CD4-positive, alpha-beta T cell (primary cell): ENCODE results near the gene VSIG2. TPM values are rescaled to one million over a fixed set of nuclear protein-coding genes. Genes with fewer than 3 reads are reported as not detected.
A peak's percentile ranks its signal among the peaks of the same experiment; 100 is the strongest.

Experiments
- ATAC-seq: fragments of 200-7000 bp; cut with Tn5 transposase; one replicate; pipeline ENCODE4 v1.10.0; 2022; ENCODE audit warnings: mild to moderate bottlenecking; ENCODE audit not compliant: poor library complexity
- CTCF ChIA-PET: fragments of 350-600 bp; sonication (Branson Sonifier 250); formaldehyde crosslinking; loops from one replicate; lab custom pipeline; 2021; ENCODE audit warnings: antibody characterized with exemption, inconsistent platforms; lab: Charles Lee
- POLR2A ChIA-PET: fragments of 350-600 bp; sonication (Branson Sonifier 250); formaldehyde crosslinking; loops from one replicate; lab custom pipeline; 2021; ENCODE audit warnings: antibody characterized with exemption, inconsistent platforms; lab: Charles Lee
- DNase-seq, 14 experiments: peaks; one replicate each; pipeline ENCODE4 v3.0.0-alpha.2; 2013 to 2020; ENCODE audit warnings: mixed read lengths in 2 of 14
- H3K27ac ChIP-seq, 2 donors: one replicate each; pipeline versions ENCODE4 v1.5.1 to v1.7.0; 2013; ENCODE audit warnings: low read length in 2 of 2, low read depth in 1 of 2, mild to moderate bottlenecking in 1 of 2
- H3K27me3 ChIP-seq, 2 experiments: 1 replicate in 1 of 2; 2 replicates in 1 of 2; pipeline versions ENCODE4 v1.6.1 to v1.7.0; 2013; ENCODE audit warnings: low read length in 2 of 2, control low read depth in 1 of 2, mild to moderate bottlenecking in 1 of 2, moderate library complexity in 1 of 2; ENCODE audit not compliant: insufficient read depth in 2 of 2, control insufficient read depth in 1 of 2
- H3K36me3 ChIP-seq: one replicate; pipeline ENCODE4 v1.6.1; 2013; ENCODE audit warnings: low read length, control low read depth; ENCODE audit not compliant: insufficient read depth
- H3K4me1 ChIP-seq: one replicate; pipeline ENCODE4 v1.6.1; 2013; ENCODE audit warnings: low read length, control low read depth; ENCODE audit not compliant: insufficient read depth
- H3K4me3 ChIP-seq: one replicate; pipeline ENCODE4 v1.5.1; 2013; ENCODE audit warnings: mild to moderate bottlenecking, low read length, moderate library complexity
- H3K9me3 ChIP-seq, 2 experiments: 1 replicate in 1 of 2; 2 replicates in 1 of 2; pipeline versions ENCODE4 v1.6.1 to v1.7.0; 2013; ENCODE audit warnings: low read length in 2 of 2, mild to moderate bottlenecking in 2 of 2, control low read depth in 1 of 2, moderate library complexity in 1 of 2; ENCODE audit not compliant: control insufficient read depth in 1 of 2, insufficient read depth in 1 of 2
- H3K27ac Mint-ChIP-seq: one replicate; pipeline ENCODE4 v1.8.0; 2020; ENCODE audit warnings: mixed read lengths
- H3K27me3 Mint-ChIP-seq: one replicate; pipeline ENCODE4 v1.8.0; 2021; ENCODE audit warnings: mixed read lengths
- H3K36me3 Mint-ChIP-seq: one replicate; pipeline ENCODE4 v1.8.0; 2021; ENCODE audit warnings: low read depth, mixed read lengths
- H3K4me1 Mint-ChIP-seq: one replicate; pipeline ENCODE4 v1.8.0; 2021; ENCODE audit warnings: low read depth, mixed read lengths
- H3K4me3 Mint-ChIP-seq: one replicate; pipeline ENCODE4 v1.8.0; 2020; ENCODE audit warnings: mild to moderate bottlenecking, mixed read lengths
- H3K9me3 Mint-ChIP-seq: one replicate; pipeline ENCODE4 v1.8.0; 2020; ENCODE audit warnings: mixed read lengths
- CTCF ChIP-seq: fragments of 200-600 bp; IDR thresholded peaks from one replicate; pipeline ENCODE4 v1.8.0; 2022; ENCODE audit warnings: antibody characterized with exemption, mild to moderate bottlenecking
- intact Hi-C, 2 experiments: fragments of 100-400 bp; cut with DNase I in 1 of 2; cut with micrococcal nuclease in 1 of 2; formaldehyde crosslinking; loops; one replicate each; pipeline versions ENCODE4 v1.15.1 to v1.9.0; 2023 to 2025; cut with DNase I, micrococcal nuclease
- total RNA-seq, 174 experiments: library from RNA in 2 of 174; stranded (reverse) in 2 of 174; gene quantifications; one replicate each; pipeline ENCODE4 v1.2.3 and lab custom pipeline; 2021 to 2026

The VSIG2 gene
- total RNA-seq, 2 experiments from 2014 or later = 0.28 TPM; not detected in 1

GRCh38 chr11:124798991-124799347 is 46.9 kb upstream of the VSIG2 start:
- peak overlapping the region; percentile 39 to 61 for H3K27ac ChIP-seq
- POLR2A ChIA-PET = interaction anchor here (0.9 to 4.1 kb wide), 5 partner anchors 30 to 177 kb away, joined by 3 to 32 read pairs (median 6); partner anchors contain the start of genes SIAE, SPA17 and TBRG1

GRCh38 chr11:124796312-124796711 is 44.3 kb upstream of the VSIG2 start:
- DNase-seq = no peak
- Mint-ChIP-seq H3K4me3 (no peak overlapping the region), H3K36me3 (peaks cover 11% of the 10 kb centered on the region), H3K27ac (no peak overlapping the region), H3K9me3 (no peaks in the 10 kb centered on the region), H3K27me3 (no peaks in the 10 kb centered on the region), H3K4me1 (peaks cover 44% of the 10 kb centered on the region)
- POLR2A ChIA-PET = no interaction called here
- no peak for ATAC-seq
- no peaks in the 10 kb centered on the region for H3K27me3 ChIP-seq
- no peak overlapping the region for H3K4me3 ChIP-seq
- intact Hi-C loops = loop anchor here in 1 of 2 experiments (2.0 to 10.0 kb wide), 2 partner anchors 132 to 170 kb away; no protein-coding TSS in a partner anchor
- no peaks in the 10 kb centered on the region for H3K9me3 ChIP-seq
- CTCF ChIA-PET = interaction anchor here (3.1 kb wide), 1 partner anchor 33 kb away, joined by 31 read pairs; the partner anchor contains the start of gene ESAM
- H3K4me1 ChIP-seq = peaks cover 20% of the 10 kb centered on the region
- H3K27ac ChIP-seq = no peak overlapping the region
- no peak for TF ChIP-seq CTCF
- no peaks in the 10 kb centered on the region for H3K36me3 ChIP-seq

More at GRCh38 chr11:124798991-124799347, 46.9 kb upstream of the VSIG2 start:
- no peaks in the 10 kb centered on the region for H3K9me3 Mint-ChIP-seq
- CTCF ChIA-PET = interaction anchor here (1.3 to 4.6 kb wide), 5 partner anchors 15 to 130 kb away, joined by 3 to 27 read pairs (median 10); no protein-coding TSS in a partner anchor
- no peaks in the 10 kb centered on the region for H3K27me3 ChIP-seq
- TF ChIP-seq CTCF = no peak
- H3K9me3 ChIP-seq = no peaks in the 10 kb centered on the region
- ATAC-seq (no peak), DNase-seq (peak in 2 of 14 experiments; percentile 8 to 20)
- no peaks in the 10 kb centered on the region for H3K27me3 Mint-ChIP-seq
- H3K36me3 ChIP-seq = no peaks in the 10 kb centered on the region
- peaks cover 30% of the 10 kb centered on the region for H3K4me1 Mint-ChIP-seq
- H3K4me3 ChIP-seq = peak overlapping the region; percentile 85
- intact Hi-C loops = loop anchor here in 1 of 2 experiments (10.0 kb wide), 1 partner anchor 134 kb away; no protein-coding TSS in a partner anchor
- peaks cover 20% of the 10 kb centered on the region for H3K4me1 ChIP-seq
- H3K4me3 Mint-ChIP-seq = peak overlapping the region; percentile 98
- peak overlapping the region; percentile 95 for H3K27ac Mint-ChIP-seq
- peaks cover 11% of the 10 kb centered on the region for H3K36me3 Mint-ChIP-seq

- Mint-ChIP-seq H3K36me3 (no peaks in the 10 kb centered on the region), H3K27me3 (no peaks in the 10 kb centered on the region), H3K4me3 (no peak overlapping the region), H3K4me1 (peaks cover 46% of the 10 kb centered on the region), H3K27ac (no peak overlapping the region), H3K9me3 (no peaks in the 10 kb centered on the region)
- H3K36me3 ChIP-seq = no peaks in the 10 kb centered on the region
- H3K4me1 ChIP-seq = peaks cover 3% of the 10 kb centered on the region
- intact Hi-C loops = loop anchor here (1.0 to 10.0 kb wide), 4 partner anchors 29 to 129 kb away; no protein-coding TSS in a partner anchor
- no peak for ATAC-seq
- H3K4me3 ChIP-seq = no peak overlapping the region
- peak; percentile 84 for TF ChIP-seq CTCF
- ChIA-PET CTCF (interaction anchor here (0.9 to 3.1 kb wide), 16 partner anchors 8 to 130 kb away, joined by 3 to 31 read pairs (median 4); partner anchors contain the start of genes ESAM, SIAE and SPA17), POLR2A (interaction anchor here (1.1 to 1.7 kb wide), 4 partner anchors 47 to 125 kb away, joined by 3 to 6 read pairs (median 4); partner anchors contain the start of genes SIAE and SPA17)
- no peaks in the 10 kb centered on the region for H3K9me3 ChIP-seq
- H3K27me3 ChIP-seq = no peaks in the 10 kb centered on the region
- H3K27ac ChIP-seq = no peak overlapping the region
- DNase-seq = peak in 4 of 14 experiments; percentile 35 to 71 (median 62)
Observed at GRCh38 chr11:124793466-124794278, 41.6 kb upstream of the VSIG2 start.
